ENCODE measurements around the gene CACNA1C.
"Not testable (repeated sequence)": the region's sequence is repeated elsewhere in the genome, so short reads cannot be mapped to it uniquely, and the experiment has no call there.

Gene CACNA1C

GRCh38 chr12:2489275-2489674 is 436.5 kb downstream of the CACNA1C start:
- DNase-seq: peak in 1 of 14 donors; percentile 89

DNA sequence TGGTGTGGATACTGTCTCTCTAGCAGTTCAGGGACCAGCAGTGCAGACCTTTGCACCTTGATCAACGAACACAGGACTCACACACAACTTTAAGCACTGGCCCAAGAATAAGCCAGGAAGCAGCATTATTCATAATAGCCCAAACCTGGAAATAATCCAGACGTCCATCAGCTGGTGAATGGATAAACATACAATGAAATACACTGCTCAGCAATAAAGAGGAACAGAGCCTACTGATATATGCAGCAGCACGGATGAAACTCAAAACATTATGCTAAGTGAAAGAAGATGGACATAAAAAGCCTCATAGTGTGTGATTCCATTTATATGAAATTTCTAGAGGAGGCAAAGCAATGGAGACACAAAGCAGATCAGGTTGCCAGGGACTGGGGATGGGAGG is 438.0 kb downstream of the CACNA1C start:
- no peak for DNase-seq

- not testable (repeated sequence) for DNase-seq
Measured at GRCh38 chr12:2491349-2491748, 438.6 kb downstream of the CACNA1C start.

DNA sequence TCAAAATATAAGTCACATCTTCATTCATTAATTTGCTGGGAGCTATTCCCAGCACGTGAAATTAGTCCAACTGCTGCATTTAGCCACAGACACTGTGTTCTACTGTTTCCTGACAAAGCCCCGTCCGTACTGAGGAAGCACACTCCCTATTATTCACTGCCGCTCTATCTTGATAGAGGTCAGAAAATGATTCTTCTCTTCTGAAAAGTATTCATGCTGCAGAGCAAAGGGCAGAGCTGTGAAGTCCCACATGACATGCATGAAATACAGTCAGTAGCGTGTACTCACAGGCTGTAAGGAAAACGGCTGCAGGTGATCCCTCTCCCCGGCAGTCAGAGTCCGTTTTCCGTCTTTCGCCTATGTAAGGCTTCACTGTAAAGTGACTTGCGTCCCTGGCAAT is 439.4 kb downstream of the CACNA1C start:
- no peak for DNase-seq

- no peak for DNase-seq
Measured at GRCh38 chr12:2493086-2493485, 440.3 kb downstream of the CACNA1C start.

GRCh38 chr12:2494486-2495192 is 441.9 kb downstream of the CACNA1C start:
- no peak for DNase-seq

DNA sequence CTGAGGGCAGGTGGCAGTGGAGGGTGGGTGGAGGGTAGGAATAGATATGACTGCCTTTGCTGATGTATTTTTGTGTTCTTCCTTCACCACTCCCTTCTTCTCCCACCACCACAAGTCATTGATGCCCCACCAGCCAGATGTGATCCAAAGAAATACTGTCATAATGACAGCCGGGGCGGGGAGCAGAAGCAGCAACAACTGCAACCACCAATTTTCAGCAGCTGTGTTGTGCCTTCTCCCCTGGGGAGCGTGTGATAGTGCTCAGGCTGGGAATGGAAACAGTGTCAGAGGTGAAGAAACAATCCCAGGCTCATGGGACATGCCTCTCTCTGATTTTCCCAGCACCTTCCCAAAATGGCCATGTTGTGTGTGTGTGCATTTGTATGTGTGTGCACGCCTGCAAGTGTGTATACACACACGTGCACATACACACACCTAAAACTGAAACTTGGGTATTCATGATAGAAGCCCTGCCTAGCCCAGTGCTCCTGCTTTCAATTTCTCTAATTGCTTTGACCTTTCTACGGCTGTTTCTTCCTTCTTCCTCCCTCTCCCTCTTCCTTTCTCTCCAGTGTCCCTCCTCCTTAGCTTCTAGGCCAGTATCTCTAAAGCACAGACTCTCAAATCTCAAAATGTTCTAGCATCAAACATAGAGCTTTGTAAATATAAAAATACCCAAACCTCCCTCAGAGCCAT is 442.8 kb downstream of the CACNA1C start:
- DNase-seq: no peak

DNA sequence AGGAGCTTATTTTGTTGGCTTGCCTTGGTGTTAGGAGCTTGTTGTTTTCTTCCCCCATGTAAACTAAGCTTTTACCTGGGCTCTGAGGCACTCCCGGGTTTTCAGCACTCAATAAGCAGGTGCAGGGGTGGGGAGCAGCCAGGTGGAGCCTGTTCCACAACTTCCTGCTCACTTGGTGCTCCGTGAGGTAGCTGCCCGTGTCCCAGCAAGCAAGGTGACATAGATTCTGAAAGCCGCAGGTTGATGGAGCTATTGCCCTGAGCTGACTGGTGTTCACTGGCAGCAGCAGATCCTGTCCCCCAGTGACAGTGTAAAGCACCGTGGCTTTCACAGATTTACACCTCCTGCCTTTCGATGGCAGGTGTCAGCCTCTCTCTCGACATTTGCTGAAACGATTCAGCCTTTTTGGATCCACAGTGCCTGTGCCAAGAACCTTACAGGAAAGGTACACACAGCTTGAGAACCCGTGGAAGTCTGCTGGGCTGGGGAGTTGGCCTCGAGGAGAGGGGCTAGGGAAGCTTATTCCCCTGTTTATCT is 446.2 kb downstream of the CACNA1C start:
- DNase-seq: peak in 1 of 14 donors; percentile 74

DNA sequence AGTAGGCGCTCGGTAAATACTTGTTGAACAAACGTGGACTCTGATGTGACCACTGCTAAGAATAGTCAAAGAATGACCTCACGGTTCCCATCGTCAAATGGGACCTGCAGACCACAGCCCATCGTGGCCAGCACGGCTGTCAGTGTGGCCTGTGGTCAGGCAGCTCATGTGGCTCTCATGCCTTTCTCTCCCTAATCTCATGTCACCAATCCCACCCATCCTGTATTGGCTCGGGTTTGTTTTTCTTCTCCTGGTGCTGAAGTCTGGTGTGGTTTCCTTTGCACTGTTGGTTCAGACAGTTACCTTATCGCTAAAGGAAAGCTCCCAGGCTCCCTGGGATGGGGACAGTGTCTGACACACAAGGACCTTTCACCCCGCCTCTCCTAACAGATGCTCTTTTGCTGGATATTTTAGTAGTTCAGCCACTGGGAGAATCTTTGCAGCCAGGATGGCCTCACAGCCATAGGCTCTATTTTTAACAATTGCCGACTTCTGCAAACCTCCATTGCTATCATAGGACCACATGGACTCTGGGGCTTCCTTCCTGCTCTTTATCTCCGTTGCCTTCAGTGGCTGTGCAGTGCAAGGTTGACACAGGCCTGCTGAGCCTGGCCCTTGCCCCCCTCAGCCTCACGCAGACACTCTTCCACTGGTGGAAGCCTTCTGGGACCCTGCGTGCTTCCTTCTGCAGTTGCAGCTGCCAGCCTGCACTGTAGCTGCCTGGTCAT is 448.8 kb downstream of the CACNA1C start:
- peak in 6 of 14 donors; percentile 11 to 26 (median 18) for DNase-seq

DNA sequence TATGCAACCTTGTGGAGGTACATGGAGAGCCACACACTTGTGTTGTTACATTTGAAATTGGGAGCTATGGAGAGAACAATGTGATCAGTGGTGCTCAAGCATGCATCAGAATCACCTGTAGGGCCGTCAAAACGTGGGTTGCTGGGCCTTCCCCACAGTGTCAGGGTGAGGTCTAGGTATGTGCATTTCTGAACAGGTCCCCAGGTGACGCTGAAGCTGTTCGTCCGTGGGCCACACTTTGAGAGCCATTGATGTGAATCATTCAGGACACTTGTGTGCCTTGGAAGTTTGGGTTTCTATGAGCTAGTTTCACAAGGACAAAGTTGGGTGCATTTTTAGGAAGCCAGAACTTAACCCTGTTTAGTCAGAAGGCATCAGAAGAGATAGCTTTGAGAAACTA is 450.2 kb downstream of the CACNA1C start:
- DNase-seq: no peak

DNA sequence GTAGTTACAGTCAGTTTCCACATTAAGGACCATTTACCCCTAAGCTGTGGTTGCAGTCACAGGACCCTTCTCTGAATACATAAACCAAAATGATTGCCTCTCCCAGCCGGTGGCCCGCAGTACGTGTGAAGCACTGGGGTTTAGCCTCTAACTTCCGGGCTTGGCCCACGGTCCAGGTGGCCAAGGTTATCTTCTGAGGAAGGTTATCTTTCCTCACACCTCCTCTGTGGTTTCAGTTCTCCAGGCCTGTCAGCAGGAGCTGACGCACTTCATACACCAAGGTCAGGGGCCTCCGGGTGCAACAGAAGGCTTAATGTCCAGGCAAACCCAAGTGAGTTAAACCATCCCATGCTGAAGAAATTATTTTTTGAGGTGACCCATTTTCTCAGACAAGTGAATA is 451.0 kb downstream of the CACNA1C start:
- no peak for DNase-seq

GRCh38 chr12:2504577-2504976 is 451.8 kb downstream of the CACNA1C start:
- no peak for DNase-seq

DNA sequence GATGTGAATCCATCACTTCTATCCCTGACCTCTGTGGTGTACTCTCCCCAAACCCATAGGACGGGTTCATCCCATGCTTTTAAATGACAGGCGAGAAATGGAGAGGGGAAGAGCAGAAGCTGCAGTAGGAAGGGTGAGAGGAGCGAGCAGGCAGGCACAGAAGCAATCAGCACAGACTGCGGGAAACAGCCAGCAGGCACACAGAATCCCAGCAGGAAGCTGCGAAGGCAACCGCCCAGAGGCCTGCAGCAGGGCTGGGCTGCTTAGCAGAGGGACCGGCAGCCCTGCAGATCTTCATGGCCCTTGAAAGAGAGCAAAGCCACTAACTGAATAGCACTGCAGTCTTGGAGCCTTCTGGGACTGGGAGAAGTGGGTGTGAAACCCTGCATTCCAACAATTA is 455.0 kb downstream of the CACNA1C start:
- DNase-seq: no peak

- DNase-seq: no peak
Measured at GRCh38 chr12:2509137-2509536, 456.4 kb downstream of the CACNA1C start.

- DNase-seq: peak in 1 of 14 donors; percentile 45
Measured at GRCh38 chr12:2510045-2510444, 457.3 kb downstream of the CACNA1C start.

- no peak for DNase-seq
Measured at GRCh38 chr12:2513141-2514037, 460.6 kb downstream of the CACNA1C start.

DNA sequence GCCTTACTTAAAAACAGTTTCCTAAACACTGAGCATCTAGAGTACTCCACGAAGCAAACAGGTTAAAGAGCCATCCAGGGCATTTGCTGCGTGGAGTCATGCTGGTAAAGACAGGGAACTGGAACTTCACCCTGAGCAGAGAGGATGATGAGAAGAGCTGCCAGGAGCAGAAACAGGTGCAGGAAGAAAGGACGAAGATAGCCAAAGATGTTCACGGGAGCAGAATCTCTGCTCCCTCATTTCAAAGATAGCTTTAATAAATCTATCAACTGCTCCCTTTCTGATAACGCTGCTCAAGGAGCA is 461.2 kb downstream of the CACNA1C start:
- no peak for DNase-seq

DNA sequence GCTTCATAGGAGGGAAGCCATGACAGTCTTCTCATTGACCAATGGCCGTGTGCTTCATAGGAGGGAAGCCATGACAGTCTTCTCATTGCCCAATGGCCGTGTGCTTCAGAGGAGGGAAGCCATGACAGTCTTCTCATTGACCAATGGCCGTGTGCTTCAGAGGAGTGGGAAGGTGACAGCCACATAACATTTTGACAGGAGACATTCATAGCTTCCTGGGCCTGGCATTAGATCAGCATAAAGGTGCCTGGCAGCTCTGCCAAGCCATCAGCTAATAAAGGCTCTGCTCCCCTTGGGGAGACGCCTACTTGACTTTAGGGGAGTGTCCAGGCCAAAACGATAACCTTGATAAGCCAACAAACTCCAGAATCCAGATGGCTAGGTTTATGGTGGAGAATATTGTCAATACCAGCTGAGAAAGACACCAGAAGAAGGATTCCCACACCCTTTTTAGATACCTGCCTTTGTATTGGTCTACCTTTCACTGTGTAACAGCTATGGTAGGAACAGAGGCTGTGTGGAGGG is 468.0 kb downstream of the CACNA1C start:
- DNase-seq: no peak

- DNase-seq: no peak
Measured at GRCh38 chr12:2523317-2523716, 470.5 kb downstream of the CACNA1C start.

GRCh38 chr12:2523844-2524243 is 471.1 kb downstream of the CACNA1C start:
- no peak for DNase-seq

DNA sequence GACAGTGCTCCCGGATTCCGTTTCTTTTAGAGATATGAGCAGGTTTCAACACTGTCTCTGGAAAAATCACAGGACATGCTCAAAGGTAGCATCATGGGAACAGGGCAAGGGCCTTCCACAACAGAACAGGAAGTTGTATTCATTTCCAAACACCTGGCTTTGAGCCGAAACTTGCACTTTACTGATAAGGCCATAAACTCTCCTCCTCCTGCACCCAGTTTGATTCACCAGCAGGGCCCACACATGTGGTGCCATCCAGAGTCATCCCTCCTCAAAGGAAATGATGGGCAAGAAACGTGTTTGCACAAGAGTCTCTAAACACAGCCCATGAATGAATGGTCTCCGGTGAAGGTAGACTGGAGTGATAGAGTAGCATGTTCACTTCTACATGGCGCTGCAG is 473.6 kb downstream of the CACNA1C start:
- DNase-seq: no peak

DNA sequence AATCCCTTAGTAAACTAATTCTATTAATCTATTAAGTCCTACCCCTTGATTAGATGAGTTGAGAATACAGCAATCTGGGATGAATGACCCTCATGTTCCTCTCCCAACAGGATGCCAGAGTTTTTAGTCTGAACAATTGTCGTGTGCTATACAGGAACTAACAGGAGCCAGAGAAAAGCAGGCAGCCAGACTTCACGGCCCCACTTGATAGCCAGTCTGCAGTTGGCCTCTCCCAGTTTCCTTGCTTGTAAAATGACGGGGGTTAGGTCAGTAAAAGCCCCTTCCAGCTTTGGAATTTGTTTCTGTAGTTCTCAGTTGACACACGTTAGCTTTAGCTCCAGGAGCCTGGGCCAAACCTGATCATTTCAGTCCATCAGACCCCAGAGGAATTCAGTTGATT is 475.2 kb downstream of the CACNA1C start:
- no peak for DNase-seq
